ENCODE data around the gene ZNF652. TPM values are rescaled to one million over a fixed set of nuclear protein-coding genes. Genes with fewer than 3 reads are reported as not detected.
A peak's percentile ranks its signal among the peaks of the same experiment; 100 is the strongest.

ZNF652 gene
- total and polyA plus RNA-seq, 2 of the 4 experiments (the other 2 are of a cell fraction), result 3.6 to 8.8 TPM

GRCh38 chr17:49404361-49404760 is 42.3 kb upstream of the ZNF652 start:
- TF ChIP-seq RCOR1 (IDR thresholded peaks at IDR 0.05; ENCODE audit: insufficient replicate concordance, low read length) (no peak), CEBPB (IDR thresholded peaks at IDR 0.05; ENCODE audit: low read depth, low read length) (no peak), POLR2A (IDR thresholded peaks at IDR 0.05; ENCODE audit: low read depth, low read length) (no peak), CHD1 (IDR thresholded peaks at IDR 0.05; ENCODE audit: low read depth, low read length) (no peak), BHLHE40 (IDR thresholded peaks at IDR 0.05; ENCODE audit: low read depth, low read length) (no peak), SMC3 (IDR thresholded peaks at IDR 0.05; ENCODE audit: low read depth, low read length) (no peak), FOS (IDR thresholded peaks at IDR 0.05; ENCODE audit: low read depth, low read length) (no peak), NFE2L2 (IDR thresholded peaks at IDR 0.05; ENCODE audit: low read depth, low read length) (no peak), USF2 (IDR thresholded peaks at IDR 0.05; ENCODE audit: low read depth, low read length) (no peak), MAFK (IDR thresholded peaks at IDR 0.05; ENCODE audit: low read depth, low read length) (no peak), MAZ (IDR thresholded peaks at IDR 0.05; ENCODE audit: borderline replicate concordance, low read depth, low read length) (no peak), CTCF (conservative IDR thresholded peaks at IDR 0.05; ENCODE audit: low read depth, low read length) (no peak), ELK1 (IDR thresholded peaks at IDR 0.05; ENCODE audit: borderline replicate concordance, low read depth, low read length) (no peak), MXI1 (IDR thresholded peaks at IDR 0.05; ENCODE audit: borderline replicate concordance, low read depth, low read length) (no peak), RFX5 (IDR thresholded peaks at IDR 0.05; ENCODE audit: low read depth, low read length) (no peak), RAD21 (IDR thresholded peaks at IDR 0.05; ENCODE audit: low read length) (no peak)
- Histone ChIP-seq H3K27ac (ENCODE audit: insufficient read depth, low read length) (no peak overlapping the region), H2AK9ac (replicated peaks; ENCODE audit: low read depth, low read length, poor library complexity) (no peak overlapping the region), H2BK5ac (ENCODE audit: low read depth, low read length, poor library complexity, severe bottlenecking) (no peak overlapping the region), H3K9me1 (ENCODE audit: insufficient read depth, low read length) (no peaks in the 10 kb centered on the region; the same call in 1 of the 2 replicates), H4K5ac (ENCODE audit: low read depth, low read length) (no peak overlapping the region), H2AK5ac (ENCODE audit: low read depth, low read length) (no peak overlapping the region), H3K14ac (replicated peaks; ENCODE audit: low read depth, low read length) (no peak overlapping the region), H4K20me1 (ENCODE audit: insufficient read depth, low read length) (0 out of 2 replicates have a peak, but pooled peaks cover 4% of the 10 kb centered on the region), H2AFZ (replicated peaks; ENCODE audit: low read length, poor library complexity) (no peak overlapping the region), H3K36me3 (ENCODE audit: control insufficient read depth, insufficient read depth, low read length) (peaks cover 50% of the 10 kb centered on the region), H3K23ac (ENCODE audit: low read depth, low read length) (no peak overlapping the region), H2BK20ac (ENCODE audit: low read depth, low read length) (no peak overlapping the region), H4K8ac (ENCODE audit: low read depth in 2 of 2, low read length in 2 of 2) (no peak overlapping the region), H2BK120ac (ENCODE audit: low read depth, low read length) (no peak overlapping the region), H3K56ac (ENCODE audit: extremely low read depth, insufficient read depth, low read length) (no peak overlapping the region), H3K4ac (ENCODE audit: low read depth, low read length) (no peak overlapping the region), H3K27me3 (ENCODE audit: control insufficient read depth, insufficient read depth, low read length) (no peaks in the 10 kb centered on the region), H3K4me1 (ENCODE audit: control insufficient read depth, insufficient read depth, low read length) (no peaks in the 10 kb centered on the region), H3K9me3 (ENCODE audit: control insufficient read depth, insufficient read depth, low read length) (no peaks in the 10 kb centered on the region), H3K9ac (ENCODE audit: low read depth, low read length) (no peak overlapping the region), H4K91ac (ENCODE audit: insufficient read depth, low read depth, low read length) (no peak overlapping the region), H3K4me3 (ENCODE audit: insufficient read depth, low read depth, low read length) (no peak overlapping the region), H3K79me1 (ENCODE audit: low read depth in 1 of 2, low read length in 2 of 2) (no peaks in the 10 kb centered on the region), H3K4me2 (ENCODE audit: low read depth, low read length) (no peak overlapping the region), H3K18ac (ENCODE audit: low read depth, low read length) (no peak overlapping the region), H2BK15ac (ENCODE audit: low read depth, low read length) (no peak overlapping the region)
- no peak for DNase-seq
- dilution Hi-C loops (cut with HindIII; ENCODE audit: low sequenced_read_pairs, unreplicated experiment) (no loop called here), intact Hi-C loops (cut with micrococcal nuclease) (no loop called here), in situ Hi-C loops (cut with MboI; ENCODE audit: low sequenced_read_pairs) (no loop called here)
- no peak for ATAC-seq (ENCODE audit: low read depth)
- TSS peak; percentile 66 for BruUV-seq (replicated peaks)
- ChIA-PET CTCF (no interaction called here), POLR2A (ENCODE audit: unreplicated experiment) (no interaction called here)
- WGBS, 2 experiments (ENCODE audit: extremely low coverage in 2 of 2, insufficient read length in 1 of 2), result 100% methylated on average over 4 of the region's 12 CpGs; no CpG with 5 or more reads in 1 of the 2 experiments

Measured in IMR-90 (cell line).